ENCODE results near the gene LGR4. TPM values are rescaled to one million over a fixed set of nuclear protein-coding genes. Genes with fewer than 3 reads are reported as not detected.

The LGR4 gene
- total RNA-seq, 1 experiment from 2014 or later = 7.1 TPM

DNA sequence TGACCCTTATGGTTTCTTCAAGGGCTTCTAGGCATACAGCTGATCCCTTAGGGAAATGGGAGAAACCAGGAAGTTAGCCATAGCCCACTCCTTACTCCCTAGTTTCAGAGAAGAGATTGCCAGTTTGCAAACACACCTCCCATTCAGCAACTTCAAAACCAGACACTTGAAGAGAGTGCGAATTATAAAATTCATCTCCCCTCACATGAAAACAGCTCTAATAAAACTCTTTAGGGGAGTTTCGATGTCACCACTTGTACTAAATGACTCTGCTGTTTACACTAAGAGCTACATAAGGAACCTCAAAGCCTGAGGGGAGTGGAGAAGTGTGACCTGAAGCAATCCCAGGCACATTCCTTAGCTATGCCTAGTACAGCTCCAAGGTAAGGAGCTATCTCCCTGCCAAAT lies 8.3 kb downstream of the LGR4 start:
- Histone ChIP-seq H3K4me2 (ENCODE audit: low read length) (peak overlapping the region; percentile 6; the same call in 1 of the 2 replicates), H3K27ac (ENCODE audit: low read depth, low read length) (no peak overlapping the region), H4K20me1 (ENCODE audit: insufficient read depth) (no peaks in the 10 kb centered on the region), H3K9me3 (ENCODE audit: control insufficient read depth in 1 of 2, insufficient read depth in 1 of 2, low read depth in 1 of 2, low read length in 2 of 2) (no peaks in the 10 kb centered on the region), H3K79me2 (ENCODE audit: insufficient read depth, low read length) (no peaks in the 10 kb centered on the region), H3K9ac (ENCODE audit: low read length) (no peak overlapping the region), H3K4me1 (ENCODE audit: control insufficient read depth in 1 of 2, insufficient read depth in 2 of 2, low read length in 2 of 2) (peaks cover 0 to 14% of the 10 kb centered on the region in 2 experiments; a peak in 3 of 4 replicates), H3K4me3 (replicated peaks in 1 of 2; ENCODE audit: low read depth in 1 of 2, low read length in 2 of 2) (no peak overlapping the region), H2AFZ (ENCODE audit: low read depth, low read length, poor library complexity, severe bottlenecking) (no peak overlapping the region), H3K27me3 (ENCODE audit: insufficient read depth, low read length) (no peaks in the 10 kb centered on the region), H3K36me3 (ENCODE audit: control insufficient read depth in 1 of 2, insufficient read depth in 2 of 2, low read length in 2 of 2) (no peaks in the 10 kb centered on the region), H3K9me2 (ENCODE audit: insufficient read depth) (no peaks in the 10 kb centered on the region)
- POLR2A ChIA-PET = no interaction called here
- DNase-seq (ENCODE audit: low read depth, low spot score) (no peak), ATAC-seq (peak; percentile 49; the same call in 1 of the 2 replicates)
- RAD21 ChIA-PET (ENCODE audit: low non-redundant PET in 1 of 2, low total read pairs in 2 of 2, uncharacterized antibody in 2 of 2, unreplicated experiment in 2 of 2) = no interaction called here
- no peak for TF ChIP-seq FOSL1 (IDR thresholded peaks at IDR 0.05; ENCODE audit: low read depth)
- TF ChIP-seq ZNF274 (IDR thresholded peaks at IDR 0.05; ENCODE audit: low read depth, low read length) = no peak
- no peak for TF ChIP-seq ZBTB33 (IDR thresholded peaks at IDR 0.05; ENCODE audit: extremely low read depth, insufficient replicate concordance, low read length)
- TF ChIP-seq YY1 (IDR thresholded peaks at IDR 0.05; ENCODE audit: extremely low read depth, insufficient replicate concordance, low read depth, low read length) = no peak
- no peak for TF ChIP-seq EZH2phosphoT487 (IDR thresholded peaks at IDR 0.05; ENCODE audit: borderline replicate concordance)
- no peak for TF ChIP-seq SIN3A (IDR thresholded peaks at IDR 0.05; ENCODE audit: low read depth)
- TF ChIP-seq MAX (IDR thresholded peaks at IDR 0.05) = no peak
- no peak for TF ChIP-seq TCF7L2 (IDR thresholded peaks at IDR 0.05; ENCODE audit: borderline replicate concordance, extremely low read depth, insufficient read depth, insufficient read length)
- no peak for TF ChIP-seq CBX3 (IDR thresholded peaks at IDR 0.05; ENCODE audit: low read depth)
- no peak for TF ChIP-seq POLR2A (IDR thresholded peaks at IDR 0.05; ENCODE audit: borderline replicate concordance, extremely low read depth, insufficient read depth, insufficient read length)
- TF ChIP-seq SP1 (IDR thresholded peaks at IDR 0.05; ENCODE audit: low read depth) = no peak
- no peak for TF ChIP-seq ZFX (IDR thresholded peaks at IDR 0.05)
- no peak for TF ChIP-seq SRF (IDR thresholded peaks at IDR 0.05; ENCODE audit: low read depth)
- TF ChIP-seq, protein P1, sequence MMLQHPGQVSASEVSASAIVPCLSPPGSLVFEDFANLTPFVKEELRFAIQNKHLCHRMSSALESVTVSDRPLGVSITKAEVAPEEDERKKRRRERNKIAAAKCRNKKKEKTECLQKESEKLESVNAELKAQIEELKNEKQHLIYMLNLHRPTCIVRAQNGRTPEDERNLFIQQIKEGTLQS (IDR thresholded peaks at IDR 0.05) = no peak
- no peak for TF ChIP-seq POLR2AphosphoS5 (IDR thresholded peaks at IDR 0.05; ENCODE audit: low read depth, low read length)
- no peak for TF ChIP-seq RAD21 (IDR thresholded peaks at IDR 0.05; ENCODE audit: low read depth)
- no peak for TF ChIP-seq ELF1 (IDR thresholded peaks at IDR 0.05; ENCODE audit: borderline replicate concordance, low read depth)
- BruUV-seq (replicated peaks) = no TSS peak
- intact Hi-C loops (cut with micrococcal nuclease) = no loop called here
- CTCF ChIA-PET = interaction anchor here (1.0 to 1.1 kb wide), 2 partner anchors 21 to 34 kb away, joined by 3 read pairs; no protein-coding TSS in a partner anchor
